Measurements from ENCODE around the gene CD69.
A peak's percentile ranks its signal among the peaks of the same experiment; 100 is the strongest.

CD69 gene

GRCh38 chr12:9779209-9779608, 18.5 kb upstream of the CD69 start:
- DNase-seq: no peak

GRCh38 chr12:9776781-9777180, 16.1 kb upstream of the CD69 start:
- DNase-seq: no peak

GRCh38 chr12:9773216-9773877, 12.6 kb upstream of the CD69 start:
- no peak for DNase-seq

GRCh38 chr12:9763025-9763424, 2.3 kb upstream of the CD69 start:
- no peak for DNase-seq

- no peak for DNase-seq
These were observed 1.7 kb upstream of the CD69 start for GRCh38 chr12:9762369-9762768.

- no peak for DNase-seq
These were observed 699 bp upstream of the CD69 start for GRCh38 chr12:9761419-9761781.

GRCh38 chr12:9760120-9760519, 581 bp downstream of the CD69 start:
- no peak for DNase-seq

GRCh38 chr12:9759694-9760093, 1.0 kb downstream of the CD69 start:
- DNase-seq: no peak

- no peak for DNase-seq
These were observed 2.6 kb downstream of the CD69 start for GRCh38 chr12:9758119-9758518.

- DNase-seq: no peak
These were observed 3.2 kb downstream of the CD69 start for GRCh38 chr12:9757433-9758025.

GRCh38 chr12:9756706-9757105, 4.0 kb downstream of the CD69 start:
- peak in 1 of 2 experiments; percentile 32 for DNase-seq

GRCh38 chr12:9756170-9756569, 4.5 kb downstream of the CD69 start:
- no peak for DNase-seq

- no peak for DNase-seq
These were observed 5.1 kb downstream of the CD69 start for GRCh38 chr12:9755567-9755966.

GRCh38 chr12:9755035-9755434, 5.7 kb downstream of the CD69 start:
- DNase-seq: no peak

GRCh38 chr12:9754099-9754927, 6.4 kb downstream of the CD69 start:
- no peak for DNase-seq

- DNase-seq: no peak
These were observed 7.2 kb downstream of the CD69 start for GRCh38 chr12:9753498-9753897.

- no peak for DNase-seq
These were observed 7.6 kb downstream of the CD69 start for GRCh38 chr12:9753073-9753472.

GRCh38 chr12:9752145-9752933, 8.4 kb downstream of the CD69 start:
- DNase-seq: no peak

GRCh38 chr12:9751204-9752144, 9.2 kb downstream of the CD69 start:
- DNase-seq: peak; percentile 69

GRCh38 chr12:9750276-9751203, 10.2 kb downstream of the CD69 start:
- DNase-seq: peak; percentile 63 to 65

GRCh38 chr12:9749640-9750039, 11.1 kb downstream of the CD69 start:
- DNase-seq: no peak

Measured in activated CD4-positive, alpha-beta T cell treated with anti-CD3 and anti-CD28 coated beads, Interleukin-2, amount 50 U/mL, for 4 hours (primary cell).